CD4-positive, alpha-beta T cell treated with Interleukin-4 for 1 hour (primary cell): ENCODE results near the gene ERCC6L2.

Source experiments
- DNase-seq, 2 donors: peaks; one replicate each; pipeline ENCODE4 v3.0.0-alpha.2; 2020 to 2022

The ERCC6L2 gene

DNA sequence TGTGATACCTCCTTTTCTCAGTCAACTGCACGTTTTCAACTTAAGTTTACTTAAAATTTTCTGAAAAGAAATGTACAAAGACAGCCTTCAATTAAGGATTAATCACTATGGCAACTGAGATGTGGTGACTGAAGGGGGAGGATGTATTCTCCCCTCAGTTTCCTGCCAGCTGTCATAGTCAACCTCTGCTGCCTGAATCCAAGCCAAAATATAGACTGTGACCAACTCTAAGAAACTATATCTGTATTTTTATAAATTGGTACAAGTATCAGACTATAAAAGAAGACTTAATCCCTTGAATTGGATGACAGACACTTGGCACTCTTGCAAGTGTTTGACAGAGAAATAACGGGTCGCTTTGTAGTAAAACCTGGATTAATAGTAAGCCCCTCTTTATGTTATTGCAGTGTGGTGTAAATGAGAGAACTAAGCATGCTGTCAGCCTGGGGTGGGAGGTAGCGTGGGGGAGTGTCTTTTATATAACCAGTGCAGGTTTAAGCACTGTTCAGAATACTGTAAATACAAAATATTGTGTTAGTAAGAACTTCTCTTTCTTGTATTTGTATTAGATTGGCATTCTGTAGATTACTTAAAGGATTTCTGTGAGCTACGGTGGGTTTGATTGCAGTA is 106.4 kb downstream of the ERCC6L2 start:
- peak; percentile 27 to 66 for DNase-seq

DNA sequence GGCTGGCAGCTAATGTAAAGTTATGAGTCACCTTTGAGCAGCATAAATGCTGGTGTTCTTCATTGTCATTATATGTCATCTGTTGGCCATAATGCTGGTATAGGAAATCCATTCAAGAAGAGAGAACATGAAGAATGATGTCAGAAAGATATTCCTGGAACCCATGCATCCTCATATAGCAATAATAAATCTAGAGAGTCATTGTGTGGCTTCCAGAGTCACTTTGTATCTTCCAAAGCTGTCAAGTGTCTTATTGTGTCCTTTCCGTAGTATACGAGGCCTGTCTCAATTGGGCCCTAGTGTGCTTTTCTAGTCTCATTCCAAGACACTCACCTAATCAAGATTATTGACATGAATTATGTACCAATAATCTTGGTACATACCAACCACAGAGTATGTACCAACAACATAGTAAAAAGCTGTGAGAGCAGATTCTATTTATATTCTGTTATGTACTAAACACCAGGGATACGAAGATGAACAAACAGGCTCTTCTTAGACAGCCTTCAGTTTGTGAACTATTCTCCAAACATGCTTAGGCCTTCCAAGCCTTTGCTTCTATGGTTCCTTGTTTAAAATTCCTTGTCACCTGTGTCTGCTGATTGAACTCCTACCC is 110.1 kb downstream of the ERCC6L2 start:
- DNase-seq: no peak

DNA sequence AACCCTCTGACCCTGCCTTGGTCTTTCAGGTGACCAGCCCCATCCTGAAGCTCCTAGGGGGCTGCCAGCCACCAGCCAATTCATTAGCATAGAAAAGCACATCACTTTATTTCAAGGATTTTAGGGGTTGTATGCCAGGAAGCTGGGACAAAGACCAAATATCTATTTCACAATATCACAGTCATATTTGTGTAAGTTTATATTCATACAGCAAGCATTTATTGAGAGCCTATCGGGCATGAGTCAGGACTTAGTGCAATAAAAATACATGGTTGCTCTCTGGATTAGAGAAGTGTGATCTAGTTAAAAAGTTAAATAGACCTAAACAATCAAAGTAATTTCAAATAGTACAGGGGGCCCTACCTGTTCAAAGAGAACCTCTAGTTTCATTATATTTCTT is 113.8 kb downstream of the ERCC6L2 start:
- no peak for DNase-seq

DNA sequence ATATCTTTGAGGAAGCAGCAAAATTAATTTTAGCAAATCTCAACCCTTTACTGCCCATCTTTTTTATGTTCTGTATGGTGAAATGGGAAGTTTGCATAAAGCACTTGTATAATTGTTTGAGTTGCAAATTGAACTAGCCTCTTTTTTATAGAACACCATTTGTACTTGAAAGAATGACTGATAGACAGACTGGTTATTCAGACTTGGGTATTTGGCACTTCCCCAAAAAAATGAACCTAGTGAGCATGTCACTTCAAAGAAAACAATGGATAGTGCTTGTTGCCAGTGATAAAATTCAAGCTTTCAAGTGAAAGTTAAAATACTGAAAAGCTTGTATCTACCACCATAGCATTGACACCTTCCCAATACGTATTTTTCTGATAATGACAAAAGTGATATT is 115.8 kb downstream of the ERCC6L2 start:
- DNase-seq: no peak

DNA sequence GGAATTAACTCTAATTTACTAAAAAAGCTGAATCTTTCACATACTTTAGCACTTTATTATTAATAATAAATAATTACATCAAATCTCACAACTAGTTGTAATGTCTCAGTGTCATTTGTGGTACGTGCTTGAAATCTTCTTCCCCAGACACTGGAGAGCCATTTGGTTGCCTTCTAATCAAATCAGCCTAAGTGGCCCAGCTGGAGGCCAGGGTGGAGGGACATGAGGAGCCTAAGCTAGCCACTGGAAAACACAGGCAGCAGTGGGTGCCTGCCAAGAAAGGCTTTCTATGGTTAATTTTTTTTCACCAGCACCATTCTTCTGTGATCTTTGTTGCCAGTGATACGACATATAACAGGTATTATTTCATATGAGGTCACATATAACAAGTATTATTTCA is 117.0 kb downstream of the ERCC6L2 start:
- no peak for DNase-seq

DNA sequence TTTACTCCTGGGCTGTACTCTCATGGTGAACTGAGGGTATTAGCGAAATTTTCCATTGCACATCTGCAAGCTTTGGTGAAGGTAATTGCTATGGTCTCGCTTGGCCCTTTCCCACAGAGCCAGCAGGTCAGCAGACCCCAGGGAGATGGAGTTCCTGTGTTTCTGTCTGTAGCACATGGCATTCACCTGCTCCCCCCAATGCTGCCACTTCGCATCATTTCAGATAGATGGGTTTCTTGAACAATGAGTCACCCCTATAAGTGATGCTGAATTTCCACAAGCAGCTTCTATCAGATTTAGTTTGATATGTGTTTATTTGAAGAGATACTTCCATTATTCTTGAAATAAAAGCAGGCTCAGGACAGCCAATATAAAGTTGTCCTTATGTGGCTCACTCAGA is 117.8 kb downstream of the ERCC6L2 start:
- DNase-seq: no peak

DNA sequence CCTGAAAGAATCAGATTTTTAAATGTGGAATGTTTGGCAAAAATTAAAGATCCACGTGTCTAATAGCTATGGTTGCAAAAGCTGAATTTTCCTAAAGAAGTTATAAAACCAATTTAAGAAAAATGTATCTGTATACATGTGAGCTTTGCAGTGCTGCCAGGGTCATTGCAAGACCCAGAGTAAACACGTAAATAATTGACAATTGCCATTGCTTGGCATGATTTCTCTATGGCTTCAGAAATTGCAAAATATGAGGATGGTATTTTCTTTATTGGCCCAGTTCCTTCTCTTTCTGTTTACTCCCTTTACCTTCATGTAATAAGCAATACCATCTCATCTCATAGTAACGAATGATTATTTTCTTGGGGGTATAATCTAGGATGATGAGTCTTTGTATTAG is 123.9 kb downstream of the ERCC6L2 start:
- DNase-seq: no peak

DNA sequence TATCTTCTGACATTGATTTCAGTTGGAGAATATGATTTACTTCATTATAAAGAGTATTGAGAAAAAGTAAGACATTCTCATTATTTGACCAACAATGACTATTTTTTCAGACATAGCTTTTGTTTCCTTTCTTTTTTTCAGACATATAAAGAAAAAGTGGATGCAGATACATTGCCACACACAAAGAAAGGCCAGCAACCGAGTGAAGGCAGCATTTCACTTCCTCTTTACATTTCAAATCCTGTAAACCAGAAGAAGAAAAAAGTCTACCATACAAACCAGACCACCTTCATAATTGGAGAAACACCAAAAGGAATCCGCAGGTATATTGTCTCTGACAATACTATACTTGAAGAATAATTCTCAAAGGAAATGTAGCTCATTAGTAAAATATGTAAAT is 128.9 kb downstream of the ERCC6L2 start:
- no peak for DNase-seq

DNA sequence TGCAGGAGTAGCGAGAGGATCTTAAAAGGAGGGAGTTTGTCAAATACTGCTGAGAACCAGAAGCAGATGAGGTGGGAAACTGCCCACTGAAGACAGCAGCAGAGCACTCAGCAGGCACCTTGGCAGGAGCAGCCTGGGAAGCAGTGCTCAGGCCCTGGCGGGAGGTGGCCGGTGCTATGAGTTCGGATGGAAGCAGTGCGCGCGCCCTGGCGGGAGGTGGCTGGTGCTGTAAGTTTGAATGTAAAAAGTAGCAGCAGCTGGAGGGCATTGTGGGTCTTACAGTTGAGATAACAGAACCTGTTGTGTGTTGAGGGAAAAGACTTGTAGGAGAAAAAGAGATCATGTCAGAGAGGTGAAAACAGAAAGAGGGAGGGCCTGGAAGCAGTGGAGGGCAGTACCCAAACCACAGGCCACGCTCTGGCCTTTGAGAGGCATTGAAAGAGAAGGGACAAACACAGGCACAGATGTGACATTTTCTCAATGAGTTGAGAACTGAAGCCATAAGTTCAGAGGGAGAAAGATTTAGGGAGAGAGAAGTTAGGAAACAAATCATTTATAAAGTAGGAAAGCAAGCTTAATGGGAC is 130.9 kb downstream of the ERCC6L2 start:
- no peak for DNase-seq

DNA sequence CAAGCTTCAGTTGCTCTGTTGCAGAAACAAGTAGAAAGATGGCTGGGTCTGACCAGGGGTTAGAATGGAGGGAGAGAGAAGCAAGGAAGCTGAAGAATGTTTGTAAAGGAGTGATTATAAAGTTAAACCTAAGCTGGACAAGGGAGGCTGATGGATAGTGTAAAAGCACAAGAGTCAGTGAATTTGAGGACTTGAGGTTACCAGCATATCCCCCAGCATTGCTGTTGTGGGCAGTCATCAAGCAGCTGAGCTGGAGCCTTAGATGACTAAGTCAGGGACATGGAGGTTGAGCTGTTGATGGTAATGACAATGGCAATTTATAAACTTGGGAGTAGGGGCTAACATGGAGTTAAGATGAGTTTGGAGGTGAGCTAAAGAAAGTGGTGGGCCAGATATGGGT is 131.5 kb downstream of the ERCC6L2 start:
- DNase-seq: no peak

DNA sequence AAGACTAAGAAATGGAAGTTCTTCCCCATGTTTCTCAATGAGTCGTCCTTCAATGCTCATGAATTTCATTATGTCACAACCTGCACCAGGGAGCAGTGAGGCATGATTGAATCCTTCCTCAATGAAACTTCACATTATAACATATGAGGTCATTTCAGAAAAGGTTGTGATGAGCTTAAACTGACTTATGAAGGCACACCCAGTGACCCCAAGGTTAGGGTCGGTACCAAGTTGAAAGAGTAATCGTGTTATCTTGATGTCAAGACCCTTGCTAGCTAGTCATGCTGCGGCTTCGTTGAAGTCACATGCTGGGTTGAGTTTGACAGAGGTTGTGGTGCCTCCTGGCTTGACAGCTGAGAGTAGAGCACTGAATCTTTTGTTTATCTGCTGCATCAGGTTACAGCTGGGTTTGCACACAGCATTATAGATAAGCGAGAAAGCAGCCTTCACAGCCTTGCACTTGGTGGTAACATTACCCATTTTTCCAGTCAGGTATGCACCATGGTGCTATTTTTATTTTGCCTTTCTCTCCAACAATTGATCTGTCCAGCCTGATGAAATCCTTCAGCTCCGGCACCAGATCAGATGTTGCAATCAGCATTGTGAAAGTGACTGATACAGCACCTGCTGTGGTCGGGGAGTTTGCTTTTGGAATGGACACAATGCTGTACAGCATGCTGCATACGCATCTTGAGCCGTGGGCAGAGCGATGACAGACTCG is 133.2 kb downstream of the ERCC6L2 start:
- no peak for DNase-seq

DNA sequence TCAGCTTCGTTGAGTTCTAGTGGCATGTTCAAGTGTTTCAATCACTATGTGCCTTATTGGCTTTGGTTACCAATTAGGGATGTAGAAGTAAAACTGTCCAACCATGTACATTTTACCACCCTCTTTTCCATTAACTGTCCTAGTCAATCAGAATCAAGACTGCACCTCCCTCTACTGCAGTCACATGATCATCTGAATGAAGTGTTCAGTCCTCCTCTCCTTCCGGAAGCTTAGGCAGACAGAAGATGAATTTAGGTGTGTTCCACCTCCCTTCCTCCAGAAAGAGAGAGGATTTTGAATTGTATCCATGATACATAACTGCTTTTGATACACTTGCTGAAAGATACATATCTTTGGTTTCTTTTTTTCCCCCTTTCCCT is 133.7 kb downstream of the ERCC6L2 start:
- no peak for DNase-seq

DNA sequence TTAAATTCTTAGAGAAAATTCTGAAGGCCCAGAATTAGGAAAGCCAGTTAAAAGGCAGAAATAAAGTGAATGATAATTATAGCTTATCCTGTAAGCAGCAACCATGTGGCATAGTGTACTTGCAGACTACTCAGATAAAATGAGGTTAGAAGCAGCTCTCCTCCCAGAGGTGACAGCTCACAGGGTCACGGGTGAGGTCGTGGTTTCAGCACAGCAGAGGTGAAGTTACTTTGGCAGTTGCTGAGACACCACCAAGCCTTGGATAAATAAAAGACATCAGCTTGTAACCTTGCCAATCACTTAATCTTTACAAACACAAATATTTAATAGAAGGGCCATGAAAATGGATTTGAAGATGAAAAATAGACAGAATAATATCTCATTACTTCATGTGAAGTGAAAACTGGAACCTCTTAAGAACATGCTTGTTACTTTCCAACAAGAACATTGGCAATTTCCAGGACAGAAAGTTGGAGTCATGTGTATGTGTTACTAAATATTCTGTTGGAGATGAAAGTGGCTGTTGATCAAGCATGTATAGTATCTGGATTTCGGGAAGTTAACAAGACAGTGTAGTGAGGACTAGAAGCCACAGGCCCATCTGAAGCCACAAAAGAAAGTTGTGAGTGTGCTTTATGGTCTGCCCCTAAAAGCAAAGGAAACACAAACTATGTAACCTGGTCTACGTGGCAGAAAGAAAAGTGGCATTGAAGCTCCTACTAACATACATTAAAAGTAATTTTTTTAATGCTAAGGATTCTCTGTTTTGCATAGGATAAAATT is 134.4 kb downstream of the ERCC6L2 start:
- peak; percentile 79 to 84 for DNase-seq

DNA sequence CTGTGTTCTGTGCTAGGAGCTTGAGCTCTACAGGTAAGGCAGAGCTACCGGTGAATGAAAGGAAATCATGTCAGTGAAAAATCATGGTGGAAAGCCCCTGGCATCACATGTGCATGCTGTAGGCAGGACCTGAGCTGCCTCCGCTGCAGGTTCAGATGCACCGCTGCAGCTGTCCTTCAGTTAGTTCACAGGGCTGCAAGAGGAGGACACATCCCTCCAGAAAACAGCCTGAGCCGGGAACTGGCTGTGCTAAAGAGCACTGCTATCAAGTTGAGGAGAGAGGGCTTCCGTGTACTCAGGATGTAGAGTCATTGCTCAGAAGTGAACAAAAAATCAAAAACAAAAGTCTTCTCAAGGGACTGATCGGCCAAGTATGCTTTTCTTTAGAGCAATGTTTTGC is 138.6 kb downstream of the ERCC6L2 start:
- peak; percentile 72 to 80 for DNase-seq

DNA sequence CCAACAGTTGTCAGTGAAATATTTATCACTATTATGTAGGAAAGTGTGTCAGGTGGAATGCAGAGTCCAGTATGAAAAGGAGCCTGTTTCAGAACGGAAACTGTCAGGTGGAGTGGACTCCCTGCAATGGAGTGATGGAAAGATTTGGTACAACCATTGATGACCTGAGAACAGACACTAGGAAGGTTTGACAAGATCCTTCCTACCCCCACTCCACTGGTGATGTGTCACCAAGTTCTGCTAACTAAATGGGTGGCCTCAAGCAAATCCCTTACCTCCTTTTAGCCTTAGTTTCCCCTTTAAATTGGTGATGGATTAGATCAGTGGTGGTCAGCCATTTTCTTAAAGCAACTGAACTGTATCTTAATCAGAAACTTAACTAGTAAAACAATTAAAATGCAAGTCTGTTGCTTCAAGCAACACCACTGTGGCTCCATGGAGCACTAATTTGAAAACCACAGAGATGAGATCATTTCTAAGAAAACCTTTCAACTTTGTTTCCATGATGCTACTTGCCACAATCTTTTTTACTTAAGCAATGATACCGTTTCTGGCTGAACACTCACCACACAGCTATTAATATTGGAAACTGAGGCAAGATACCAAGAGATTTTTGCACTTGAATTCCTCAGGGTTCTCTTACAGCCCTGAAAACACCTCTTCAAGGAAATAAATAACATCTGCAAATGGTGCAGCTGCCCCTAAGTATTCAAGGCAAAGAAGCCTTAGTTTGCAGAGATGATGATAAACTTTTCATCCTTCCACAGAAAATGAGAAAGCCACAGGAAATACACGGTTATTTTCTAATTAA is 140.6 kb downstream of the ERCC6L2 start:
- peak; percentile 26 to 82 for DNase-seq
